ENCODE results near the gene GIGYF2. TPM values are rescaled to one million over a fixed set of nuclear protein-coding genes. Genes with fewer than 3 reads are reported as not detected.

Gene GIGYF2
- total RNA-seq, 2 experiments from 2014 or later: 50.5 to 60.9 TPM

DNA sequence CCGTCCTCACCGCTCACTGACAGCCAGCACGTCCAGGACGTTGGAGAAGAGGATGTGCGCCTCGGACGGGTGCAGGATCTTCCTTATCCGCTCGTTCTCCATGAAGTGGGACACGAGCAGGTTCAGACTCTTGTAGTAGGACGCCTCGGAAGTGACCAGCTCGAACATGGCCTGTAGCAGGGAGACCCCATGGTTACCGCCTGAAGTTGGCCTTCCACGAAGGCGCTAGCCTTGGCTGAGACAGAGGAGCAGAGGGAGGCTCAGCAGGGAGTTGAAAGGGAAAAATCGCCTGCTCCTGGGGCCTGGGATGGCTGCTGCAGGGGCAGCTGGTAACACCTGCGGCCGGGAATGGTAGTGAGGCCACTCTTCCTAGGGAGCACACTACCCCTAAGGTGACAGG is 197.6 kb downstream of the GIGYF2 start:
- Histone ChIP-seq H3K27ac (ENCODE audit: low read depth, low read length, poor library complexity, severe bottlenecking) (no peak overlapping the region), H3K4me1 (ENCODE audit: insufficient read depth, low read length, poor library complexity, severe bottlenecking) (no peaks in the 10 kb centered on the region), H3K4me3 (ENCODE audit: low read depth, low read length, poor library complexity, severe bottlenecking) (no peak overlapping the region), H2AFZ (ENCODE audit: low read length) (no peak overlapping the region), H4K20me1 (ENCODE audit: insufficient read depth, low read length) (no peaks in the 10 kb centered on the region), H3K79me2 (ENCODE audit: insufficient read depth, low read depth, low read length) (no peaks in the 10 kb centered on the region), H3K9me3 (ENCODE audit: low read length) (no peaks in the 10 kb centered on the region), H3K4me2 (ENCODE audit: low read length) (no peak overlapping the region), H3K9me2 (ENCODE audit: insufficient read depth, low read length) (no peaks in the 10 kb centered on the region), H3K36me3 (ENCODE audit: insufficient read depth, low read length) (no peaks in the 10 kb centered on the region)
- TF ChIP-seq, protein P1, sequence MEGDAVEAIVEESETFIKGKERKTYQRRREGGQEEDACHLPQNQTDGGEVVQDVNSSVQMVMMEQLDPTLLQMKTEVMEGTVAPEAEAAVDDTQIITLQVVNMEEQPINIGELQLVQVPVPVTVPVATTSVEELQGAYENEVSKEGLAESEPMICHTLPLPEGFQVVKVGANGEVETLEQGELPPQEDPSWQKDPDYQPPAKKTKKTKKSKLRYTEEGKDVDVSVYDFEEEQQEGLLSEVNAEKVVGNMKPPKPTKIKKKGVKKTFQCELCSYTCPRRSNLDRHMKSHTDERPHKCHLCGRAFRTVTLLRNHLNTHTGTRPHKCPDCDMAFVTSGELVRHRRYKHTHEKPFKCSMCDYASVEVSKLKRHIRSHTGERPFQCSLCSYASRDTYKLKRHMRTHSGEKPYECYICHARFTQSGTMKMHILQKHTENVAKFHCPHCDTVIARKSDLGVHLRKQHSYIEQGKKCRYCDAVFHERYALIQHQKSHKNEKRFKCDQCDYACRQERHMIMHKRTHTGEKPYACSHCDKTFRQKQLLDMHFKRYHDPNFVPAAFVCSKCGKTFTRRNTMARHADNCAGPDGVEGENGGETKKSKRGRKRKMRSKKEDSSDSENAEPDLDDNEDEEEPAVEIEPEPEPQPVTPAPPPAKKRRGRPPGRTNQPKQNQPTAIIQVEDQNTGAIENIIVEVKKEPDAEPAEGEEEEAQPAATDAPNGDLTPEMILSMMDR (conservative IDR thresholded peaks at IDR 0.05; ENCODE audit: low read length): no peak
- no peak for TF ChIP-seq EZH2phosphoT487 (IDR thresholded peaks at IDR 0.05; ENCODE audit: borderline replicate concordance, low read depth, low read length)
- intact Hi-C loops (cut with micrococcal nuclease; ENCODE audit: unreplicated experiment): no loop called here
- CTCF ChIA-PET (ENCODE audit: unreplicated experiment): no interaction called here
- DNase-seq (ENCODE audit: low spot score): no peak
- no TSS peak for BruUV-seq (replicated peaks)
- POLR2A ChIA-PET: interaction anchor here (0.6 kb wide), 1 partner anchor 76 kb away, joined by 3 read pairs; no protein-coding TSS in a partner anchor

DNA sequence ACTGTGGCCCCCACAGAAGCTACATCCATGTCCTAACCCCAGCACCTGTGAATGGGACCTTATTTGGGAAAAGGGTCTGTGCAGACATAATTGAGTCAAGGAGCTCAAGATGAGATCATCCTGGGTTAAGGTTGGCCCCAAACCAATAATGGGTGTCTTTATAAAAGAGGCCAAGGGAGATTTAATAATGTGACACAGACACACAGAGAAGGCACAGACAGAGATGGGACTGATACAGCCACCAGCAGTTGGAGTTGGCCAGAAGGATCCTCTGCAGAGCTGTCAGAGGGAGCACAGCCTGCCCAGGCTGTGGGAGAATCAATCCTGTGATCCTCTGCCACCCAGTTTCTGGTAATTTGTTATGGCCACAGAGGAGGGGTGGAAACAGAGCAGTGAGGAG is 199.0 kb downstream of the GIGYF2 start:
- Histone ChIP-seq H2AFZ (ENCODE audit: low read length) (no peak overlapping the region), H4K20me1 (ENCODE audit: insufficient read depth, low read length) (no peaks in the 10 kb centered on the region), H3K36me3 (ENCODE audit: insufficient read depth, low read length) (no peaks in the 10 kb centered on the region), H3K27ac (ENCODE audit: low read depth, low read length, poor library complexity, severe bottlenecking) (no peak overlapping the region), H3K4me1 (ENCODE audit: insufficient read depth, low read length, poor library complexity, severe bottlenecking) (no peaks in the 10 kb centered on the region), H3K9me3 (ENCODE audit: low read length) (no peaks in the 10 kb centered on the region), H3K79me2 (ENCODE audit: insufficient read depth, low read depth, low read length) (no peaks in the 10 kb centered on the region), H3K9me2 (ENCODE audit: insufficient read depth, low read length) (no peaks in the 10 kb centered on the region), H3K4me2 (ENCODE audit: low read length) (no peak overlapping the region), H3K4me3 (ENCODE audit: low read depth, low read length, poor library complexity, severe bottlenecking) (no peak overlapping the region)
- intact Hi-C loops (cut with micrococcal nuclease; ENCODE audit: unreplicated experiment): no loop called here
- CTCF ChIA-PET (ENCODE audit: unreplicated experiment): no interaction called here
- DNase-seq (ENCODE audit: low spot score): no peak
- POLR2A ChIA-PET: no interaction called here
- no peak for TF ChIP-seq EZH2phosphoT487 (IDR thresholded peaks at IDR 0.05; ENCODE audit: borderline replicate concordance, low read depth, low read length)
- TF ChIP-seq, protein P1 (conservative IDR thresholded peaks at IDR 0.05; ENCODE audit: low read length): no peak
- BruUV-seq (replicated peaks): no TSS peak

DNA sequence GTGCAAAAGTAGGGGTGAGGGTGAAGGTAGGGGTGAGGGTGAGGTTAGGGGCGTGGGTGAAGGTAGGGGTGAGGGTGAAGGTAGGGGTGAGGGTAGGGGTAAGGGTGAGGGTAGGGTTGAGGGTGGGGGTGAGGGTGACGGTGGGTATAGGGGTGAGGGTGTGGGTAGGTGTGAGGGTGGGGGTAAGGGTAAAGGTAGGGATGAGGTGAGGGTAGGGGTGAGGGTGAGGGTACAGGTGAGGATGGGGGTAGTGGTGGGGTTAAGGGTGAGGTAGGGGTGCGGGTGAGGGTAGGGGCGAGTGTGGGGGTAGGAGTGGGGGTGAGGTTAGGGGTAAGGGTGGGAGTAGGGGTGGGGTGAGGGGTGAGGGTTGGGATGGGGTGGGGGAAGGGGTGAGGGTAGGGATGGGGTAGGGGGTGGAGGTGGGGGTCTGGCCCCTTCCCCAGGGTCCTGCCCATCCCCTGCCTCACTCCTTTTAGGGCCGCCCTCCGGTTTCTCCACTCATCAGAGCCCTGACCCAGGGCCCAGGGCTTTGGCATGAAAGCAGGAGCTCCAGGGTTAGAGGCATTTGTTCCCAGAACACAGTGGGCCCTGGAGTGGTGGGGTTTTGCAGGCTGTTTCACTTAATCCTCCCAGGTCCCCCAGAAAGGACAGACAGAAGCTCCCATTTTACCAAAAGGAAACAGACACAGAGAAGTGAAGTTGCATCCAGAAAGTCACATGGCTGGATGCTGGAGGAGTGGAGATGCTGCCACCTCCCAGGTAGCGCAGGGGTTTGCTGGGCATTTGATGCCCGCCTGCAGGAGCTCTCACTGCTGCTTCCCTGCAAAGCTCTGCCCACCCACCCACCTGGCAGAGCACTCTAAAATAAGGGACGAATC is 199.8 kb downstream of the GIGYF2 start:
- intact Hi-C loops (cut with micrococcal nuclease; ENCODE audit: unreplicated experiment): no loop called here
- Histone ChIP-seq H3K9me3 (ENCODE audit: low read length) (no peaks in the 10 kb centered on the region), H4K20me1 (ENCODE audit: insufficient read depth, low read length) (no peaks in the 10 kb centered on the region), H2AFZ (ENCODE audit: low read length) (no peak overlapping the region), H3K9me2 (ENCODE audit: insufficient read depth, low read length) (no peaks in the 10 kb centered on the region), H3K4me1 (ENCODE audit: insufficient read depth, low read length, poor library complexity, severe bottlenecking) (no peaks in the 10 kb centered on the region), H3K27ac (ENCODE audit: low read depth, low read length, poor library complexity, severe bottlenecking) (no peak overlapping the region), H3K36me3 (ENCODE audit: insufficient read depth, low read length) (no peaks in the 10 kb centered on the region), H3K4me2 (ENCODE audit: low read length) (no peak overlapping the region), H3K4me3 (ENCODE audit: low read depth, low read length, poor library complexity, severe bottlenecking) (no peak overlapping the region), H3K79me2 (ENCODE audit: insufficient read depth, low read depth, low read length) (no peaks in the 10 kb centered on the region)
- BruUV-seq (replicated peaks): no TSS peak
- TF ChIP-seq, protein P1 (conservative IDR thresholded peaks at IDR 0.05; ENCODE audit: low read length): no peak
- no peak for TF ChIP-seq EZH2phosphoT487 (IDR thresholded peaks at IDR 0.05; ENCODE audit: borderline replicate concordance, low read depth, low read length)
- no peak for DNase-seq (ENCODE audit: low spot score)
- CTCF ChIA-PET (ENCODE audit: unreplicated experiment): no interaction called here
- POLR2A ChIA-PET: interaction anchor here (0.5 to 0.7 kb wide), 3 partner anchors 25 to 353 kb away, joined by 3 read pairs; no protein-coding TSS in a partner anchor
